ENCODE results near the gene PIP5K1B.

DNA sequence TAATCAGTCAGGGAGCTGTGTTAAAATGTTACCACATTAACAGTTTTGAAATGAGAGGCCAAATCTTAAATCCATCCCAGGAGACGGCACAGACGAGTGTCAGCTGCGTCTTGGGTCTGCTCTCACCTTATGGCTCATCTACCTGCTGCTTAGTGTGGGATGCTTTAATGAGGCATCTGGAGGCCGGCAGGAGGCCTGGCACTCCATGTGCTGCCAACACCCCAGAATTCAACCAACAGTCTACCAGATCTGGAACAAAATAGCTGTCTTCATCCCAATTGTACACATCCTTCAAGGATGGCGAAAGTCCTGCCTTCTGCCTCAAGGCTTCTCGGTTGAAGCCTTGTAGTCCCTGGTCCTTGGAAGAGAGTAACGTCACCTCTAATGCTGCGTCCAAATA, 296.9 kb downstream of the PIP5K1B start:
- TF ChIP-seq EZH2 (IDR thresholded peaks at IDR 0.05; ENCODE audit: borderline replicate concordance, low read depth, low read length, poor library complexity, severe bottlenecking): no peak
- TF ChIP-seq, protein P1, sequence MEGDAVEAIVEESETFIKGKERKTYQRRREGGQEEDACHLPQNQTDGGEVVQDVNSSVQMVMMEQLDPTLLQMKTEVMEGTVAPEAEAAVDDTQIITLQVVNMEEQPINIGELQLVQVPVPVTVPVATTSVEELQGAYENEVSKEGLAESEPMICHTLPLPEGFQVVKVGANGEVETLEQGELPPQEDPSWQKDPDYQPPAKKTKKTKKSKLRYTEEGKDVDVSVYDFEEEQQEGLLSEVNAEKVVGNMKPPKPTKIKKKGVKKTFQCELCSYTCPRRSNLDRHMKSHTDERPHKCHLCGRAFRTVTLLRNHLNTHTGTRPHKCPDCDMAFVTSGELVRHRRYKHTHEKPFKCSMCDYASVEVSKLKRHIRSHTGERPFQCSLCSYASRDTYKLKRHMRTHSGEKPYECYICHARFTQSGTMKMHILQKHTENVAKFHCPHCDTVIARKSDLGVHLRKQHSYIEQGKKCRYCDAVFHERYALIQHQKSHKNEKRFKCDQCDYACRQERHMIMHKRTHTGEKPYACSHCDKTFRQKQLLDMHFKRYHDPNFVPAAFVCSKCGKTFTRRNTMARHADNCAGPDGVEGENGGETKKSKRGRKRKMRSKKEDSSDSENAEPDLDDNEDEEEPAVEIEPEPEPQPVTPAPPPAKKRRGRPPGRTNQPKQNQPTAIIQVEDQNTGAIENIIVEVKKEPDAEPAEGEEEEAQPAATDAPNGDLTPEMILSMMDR (conservative IDR thresholded peaks at IDR 0.05; ENCODE audit: low read depth, low read length): no peak
